Lung (tissue), 12 donors: Measurements from ENCODE around the gene NAE1. TPM values are rescaled to one million over a fixed set of nuclear protein-coding genes. Genes with fewer than 3 reads are reported as not detected.

Source experiments
- ATAC-seq: fragments of 200-7000 bp; cut with Tn5 transposase; one replicate; pipeline ENCODE4 v1.9.1; 2020; ENCODE audit warnings: moderate number of reproducible peaks; ENCODE audit not compliant: insufficient read depth, low FRiP score
- DNase-seq, 3 donors: peaks; one replicate each; pipeline ENCODE4 v3.0.0-alpha.2; 2013 to 2017
- H3K27ac ChIP-seq, 2 donors: one replicate each; pipeline ENCODE4 v1.5.1; 2013; ENCODE audit warnings: mild to moderate bottlenecking in 2 of 2, moderate library complexity in 2 of 2, control low read depth in 1 of 2, inconsistent platforms in 1 of 2, low read depth in 1 of 2, low read length in 1 of 2
- H3K27me3 ChIP-seq, 3 donors: one replicate each; pipeline ENCODE4 v1.5.1; 2013; ENCODE audit warnings: low read length in 2 of 3; ENCODE audit not compliant: control insufficient read depth in 3 of 3, insufficient read depth in 3 of 3
- H3K36me3 ChIP-seq, 4 donors: one replicate each; pipeline ENCODE4 v1.5.1; 2013; ENCODE audit warnings: low read length in 4 of 4, mild to moderate bottlenecking in 1 of 4, moderate library complexity in 1 of 4; ENCODE audit not compliant: control insufficient read depth in 4 of 4, insufficient read depth in 4 of 4
- H3K4me1 ChIP-seq, 5 donors: one replicate each; pipeline ENCODE4 v1.5.1; 2013; ENCODE audit warnings: low read length in 5 of 5, mild to moderate bottlenecking in 2 of 5, moderate library complexity in 1 of 5; ENCODE audit not compliant: control insufficient read depth in 5 of 5, insufficient read depth in 5 of 5
- H3K4me3 ChIP-seq: one replicate; pipeline ENCODE4 v1.5.1; 2013; ENCODE audit warnings: mild to moderate bottlenecking, control low read depth, moderate library complexity
- H3K9ac ChIP-seq, 2 donors: one replicate each; pipeline ENCODE4 v1.5.1; 2013; ENCODE audit warnings: low read length in 2 of 2, control low read depth in 1 of 2; ENCODE audit not compliant: insufficient read depth in 1 of 2
- H3K9me3 ChIP-seq, 4 donors: one replicate each; pipeline ENCODE4 v1.5.1; 2013; ENCODE audit warnings: low read length in 3 of 4, mild to moderate bottlenecking in 1 of 4, moderate library complexity in 1 of 4; ENCODE audit not compliant: control insufficient read depth in 4 of 4, insufficient read depth in 3 of 4
- WGBS, 2 donors: extraction: QIAGEN DNeasy Blood & Tissue Kit; methylation state at CpG; one replicate each; pipeline ENCODE4 v1.1.7; 2013; 5-methylcytosine and 5-hydroxymethylcytosine counted together
- polyA plus RNA-seq, 2 donors: library from polyadenylated mRNA; stranded (reverse); fragments of 200-250 nt; gene quantifications; one replicate each; pipeline ENCODE4 v1.2.1, GENCODE V29; 2013
- total RNA-seq, 2 donors: library from RNA; depleted of rRNA in 1 of 2; stranded (reverse); fragments of >200 nt in 1 of 2; gene quantifications; one replicate each; pipeline ENCODE4 v1.2.1, GENCODE V29; 2014 to 2021
- TF ChIP-seq, protein P1 (sequence below): IDR thresholded peaks from 2 replicates; pipeline ENCODE4 v1.5.1; 2012; ENCODE audit warnings: mild to moderate bottlenecking; ENCODE audit errors: control extremely low read depth, extremely low read depth
- donor health status: control.
- donor health status: control.
- donor health status: Bipolar disorder and iron deficiency.
- donor health status: healthy.
- donor health status: DM: yes; HTN: yes; CAD: no.

Gene NAE1
- total and polyA plus RNA-seq, 4 donors = 24.2 to 64.4 (median 29.1) TPM

GRCh38 chr16:66858740-66859396 is 28.1 kb upstream of the NAE1 start:
- DNase-seq = peak in 2 of 3 donors; percentile 5 to 36
- peak; percentile 79 for ATAC-seq
- Histone ChIP-seq H3K27me3 (no peaks in the 10 kb centered on the region), H3K4me3 (no peak overlapping the region), H3K27ac (no peak overlapping the region), H3K36me3 (no peaks in the 10 kb centered on the region), H3K4me1 (peaks cover 0 to 3% (median 0%) of the 10 kb centered on the region in 5 donors), H3K9ac (no peak overlapping the region), H3K9me3 (no peaks in the 10 kb centered on the region)
- WGBS, 2 donors = 52 to 71% methylated on average over 4 of the region's 4 CpGs
- TF ChIP-seq, protein P1, sequence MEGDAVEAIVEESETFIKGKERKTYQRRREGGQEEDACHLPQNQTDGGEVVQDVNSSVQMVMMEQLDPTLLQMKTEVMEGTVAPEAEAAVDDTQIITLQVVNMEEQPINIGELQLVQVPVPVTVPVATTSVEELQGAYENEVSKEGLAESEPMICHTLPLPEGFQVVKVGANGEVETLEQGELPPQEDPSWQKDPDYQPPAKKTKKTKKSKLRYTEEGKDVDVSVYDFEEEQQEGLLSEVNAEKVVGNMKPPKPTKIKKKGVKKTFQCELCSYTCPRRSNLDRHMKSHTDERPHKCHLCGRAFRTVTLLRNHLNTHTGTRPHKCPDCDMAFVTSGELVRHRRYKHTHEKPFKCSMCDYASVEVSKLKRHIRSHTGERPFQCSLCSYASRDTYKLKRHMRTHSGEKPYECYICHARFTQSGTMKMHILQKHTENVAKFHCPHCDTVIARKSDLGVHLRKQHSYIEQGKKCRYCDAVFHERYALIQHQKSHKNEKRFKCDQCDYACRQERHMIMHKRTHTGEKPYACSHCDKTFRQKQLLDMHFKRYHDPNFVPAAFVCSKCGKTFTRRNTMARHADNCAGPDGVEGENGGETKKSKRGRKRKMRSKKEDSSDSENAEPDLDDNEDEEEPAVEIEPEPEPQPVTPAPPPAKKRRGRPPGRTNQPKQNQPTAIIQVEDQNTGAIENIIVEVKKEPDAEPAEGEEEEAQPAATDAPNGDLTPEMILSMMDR = no peak

- Histone ChIP-seq H3K9me3 (no peaks in the 10 kb centered on the region), H3K27ac (no peak overlapping the region), H3K4me1 (peaks cover 0 to 3% (median 0%) of the 10 kb centered on the region in 5 donors), H3K9ac (no peak overlapping the region), H3K4me3 (no peak overlapping the region), H3K27me3 (no peaks in the 10 kb centered on the region), H3K36me3 (no peaks in the 10 kb centered on the region)
- ATAC-seq (no peak), DNase-seq (no peak)
- 81 to 85% methylated on average over 6 of the region's 6 CpGs for WGBS, 2 donors
- TF ChIP-seq, protein P1 = no peak
These were observed 26.7 kb upstream of the NAE1 start for GRCh38 chr16:66857437-66857836.

GRCh38 chr16:66856801-66857200 is 26.0 kb upstream of the NAE1 start:
- no peak for DNase-seq
- TF ChIP-seq, protein P1 = no peak
- Histone ChIP-seq H3K36me3 (no peaks in the 10 kb centered on the region), H3K27ac (no peak overlapping the region), H3K4me1 (peaks cover 0 to 3% (median 0%) of the 10 kb centered on the region in 5 donors), H3K4me3 (no peak overlapping the region), H3K9ac (no peak overlapping the region), H3K27me3 (no peaks in the 10 kb centered on the region), H3K9me3 (no peaks in the 10 kb centered on the region)
- no peak for ATAC-seq
- 96 to 100% methylated on average over 2 of the region's 2 CpGs for WGBS, 2 donors
